Measurements from ENCODE around the gene GPR141. TPM values are rescaled to one million over a fixed set of nuclear protein-coding genes. Genes with fewer than 3 reads are reported as not detected.

Gene GPR141
- total and polyA plus RNA-seq, 2 donors (not counting 3 experiments of a cell fraction or from before 2014, with no cell fraction given), result not detected

- CTCF ChIA-PET, result no interaction called here
- H3K9ac ChIP-seq (replicated peaks; ENCODE audit: extremely low read depth, insufficient read depth, low read length), result no peak overlapping the region
- H3K27ac ChIP-seq (ENCODE audit: insufficient read depth, low read depth, low read length), result no peak overlapping the region
- no peaks in the 10 kb centered on the region for H3K36me3 ChIP-seq (ENCODE audit: control insufficient read depth in 2 of 2, extremely low read depth in 1 of 2, insufficient read depth in 2 of 2, low read length in 2 of 2)
- H3K4me3 ChIP-seq (replicated peaks in 1 of 3; ENCODE audit: insufficient read depth in 1 of 3, low read depth in 1 of 3, low read length in 3 of 3), result no peak overlapping the region
- H3K9me1 ChIP-seq (replicated peaks; ENCODE audit: control insufficient read depth, extremely low read depth, insufficient read depth, low read length), result no peaks in the 10 kb centered on the region
- no peaks in the 10 kb centered on the region for H3K27me3 ChIP-seq (ENCODE audit: control insufficient read depth in 2 of 2, insufficient read depth in 2 of 2, low read length in 2 of 2)
- H4K20me1 ChIP-seq (replicated peaks; ENCODE audit: control insufficient read depth, extremely low read depth, insufficient read depth, low read length), result no peaks in the 10 kb centered on the region
- TF ChIP-seq MYC (IDR thresholded peaks at IDR 0.05; ENCODE audit: low read depth, low read length) (no peak), MAX (IDR thresholded peaks at IDR 0.05; ENCODE audit: insufficient read depth, insufficient read length) (no peak), POLR2A (IDR thresholded peaks at IDR 0.05; ENCODE audit: low read depth, low read length) (no peak), JUN (IDR thresholded peaks at IDR 0.05; ENCODE audit: borderline replicate concordance, insufficient read depth, insufficient read length, low read depth) (no peak), CTCF (IDR thresholded peaks at IDR 0.05; ENCODE audit: extremely low read depth in 1 of 2, insufficient read depth in 1 of 2, low read depth in 1 of 2, low read length in 2 of 2) (no peak), FOS (IDR thresholded peaks at IDR 0.05; ENCODE audit: borderline replicate concordance, insufficient read depth, low read length) (no peak), POLR2AphosphoS5 (IDR thresholded peaks at IDR 0.05; ENCODE audit: insufficient read depth, low read depth, low read length) (no peak)
- FAIRE-seq (no peak), DNase-seq (ENCODE audit: low read depth, low spot score) (no peak)
- POLR2A ChIA-PET, result no interaction called here
- no TSS peak for BruUV-seq (replicated peaks)
- no peak overlapping the region for H3K4me2 ChIP-seq (ENCODE audit: insufficient read depth, low read length)
- H3K79me2 ChIP-seq (ENCODE audit: control insufficient read depth, insufficient read depth, low read length), result no peaks in the 10 kb centered on the region
- intact Hi-C loops (cut with micrococcal nuclease) (no loop called here), dilution Hi-C loops (cut with MboI; ENCODE audit: extremely low pct_ligation_motif_present, low sequenced_read_pairs) (no loop called here)
- no peaks in the 10 kb centered on the region for H3K4me1 ChIP-seq (ENCODE audit: control insufficient read depth, extremely low read depth, insufficient read depth, low read length)
- H3K9me3 ChIP-seq (replicated peaks; ENCODE audit: control insufficient read depth, insufficient read depth, low read length), result no peaks in the 10 kb centered on the region
- no peak overlapping the region for H2AFZ ChIP-seq (ENCODE audit: low read depth, low read length)
These were observed 87.8 kb downstream of the GPR141 start for GRCh38 chr7:37771342-37771741.
